HG03469 (cell line): ENCODE data around the gene PDE3A.
"Not testable (repeated sequence)": the region's sequence is repeated elsewhere in the genome, so short reads cannot be mapped to it uniquely, and the experiment has no call there.

Experiments
- ATAC-seq: cut with Tn5 transposase; IDR thresholded peaks from one replicate; pipeline ENCODE4 v1.9.1; 2021; ENCODE audit warnings: mild to moderate bottlenecking, moderate library complexity, moderate number of reproducible peaks; ENCODE audit not compliant: unreplicated experiment

PDE3A gene

GRCh38 chr12:20546267-20546666 is 177.9 kb downstream of the PDE3A start:
- ATAC-seq, result no peak

- no peak for ATAC-seq
Measured at GRCh38 chr12:20547816-20548575, 179.7 kb downstream of the PDE3A start.

GRCh38 chr12:20548611-20549010 is 180.3 kb downstream of the PDE3A start:
- ATAC-seq, result no peak

- no peak for ATAC-seq
Measured at GRCh38 chr12:20549108-20549719, 180.9 kb downstream of the PDE3A start.

GRCh38 chr12:20551742-20552442 is 183.6 kb downstream of the PDE3A start:
- not testable (repeated sequence) for ATAC-seq

GRCh38 chr12:20552586-20552985 is 184.2 kb downstream of the PDE3A start:
- not testable (repeated sequence) for ATAC-seq

GRCh38 chr12:20555015-20555414 is 186.7 kb downstream of the PDE3A start:
- no peak for ATAC-seq

GRCh38 chr12:20555771-20556170 is 187.4 kb downstream of the PDE3A start:
- ATAC-seq, result no peak

- ATAC-seq, result no peak
Measured at GRCh38 chr12:20557096-20557495, 188.8 kb downstream of the PDE3A start.

GRCh38 chr12:20560935-20561334 is 192.6 kb downstream of the PDE3A start:
- ATAC-seq, result no peak

GRCh38 chr12:20561871-20562270 is 193.5 kb downstream of the PDE3A start:
- ATAC-seq, result no peak

GRCh38 chr12:20567413-20567812 is 199.1 kb downstream of the PDE3A start:
- no peak for ATAC-seq

GRCh38 chr12:20572451-20572850 is 204.1 kb downstream of the PDE3A start:
- ATAC-seq, result no peak

- ATAC-seq, result no peak
Measured at GRCh38 chr12:20576528-20576927, 208.2 kb downstream of the PDE3A start.

- ATAC-seq, result no peak
Measured at GRCh38 chr12:20577054-20577453, 208.7 kb downstream of the PDE3A start.

- ATAC-seq, result no peak
Measured at GRCh38 chr12:20578142-20578541, 209.8 kb downstream of the PDE3A start.

- ATAC-seq, result no peak
Measured at GRCh38 chr12:20585055-20585625, 216.8 kb downstream of the PDE3A start.

- ATAC-seq, result no peak
Measured at GRCh38 chr12:20585913-20586312, 217.6 kb downstream of the PDE3A start.

- ATAC-seq, result no peak
Measured at GRCh38 chr12:20588042-20588441, 219.7 kb downstream of the PDE3A start.

GRCh38 chr12:20590570-20590969 is 222.2 kb downstream of the PDE3A start:
- ATAC-seq, result no peak

- no peak for ATAC-seq
Measured at GRCh38 chr12:20592556-20592955, 224.2 kb downstream of the PDE3A start.

GRCh38 chr12:20593611-20594010 is 225.3 kb downstream of the PDE3A start:
- no peak for ATAC-seq
